H1 (cell line): ENCODE measurements around the gene C1orf74. TPM values are rescaled to one million over a fixed set of nuclear protein-coding genes. Genes with fewer than 3 reads are reported as not detected.

Experiments
- CTCF ChIA-PET: fragments of 300-600 bp; sonication (Branson Sonifier 250); formaldehyde crosslinking; loops from one replicate; lab custom pipeline; 2021; ENCODE audit not compliant: partially characterized antibody; lab: Charles Lee
- POLR2A ChIA-PET: fragments of 300-600 bp; sonication (Branson Sonifier 250); formaldehyde crosslinking; loops from one replicate; lab custom pipeline; 2021; ENCODE audit warnings: inconsistent platforms; ENCODE audit not compliant: partially characterized antibody; lab: Charles Lee
- DNase-seq, 2 experiments: peaks; one replicate each; pipeline versions ENCODE4 v3.0.0 to v3.0.0-alpha.2; 2010 to 2022; ENCODE audit warnings: low spot score in 2 of 2, low read depth in 1 of 2, mixed read lengths in 1 of 2
- FAIRE-seq: peaks from 2 replicates; lab custom pipeline; 2011; peaks lifted over from hg19 to GRCh38; lab: Jason Lieb, UNC
- H2AFZ ChIP-seq: 2 replicates; pipeline ENCODE4 v1.8.1; 2012; ENCODE audit warnings: low read length, inconsistent platforms
- H2AK5ac ChIP-seq: 2 replicates; pipeline ENCODE4 v1.6.1; 2013; ENCODE audit warnings: low read depth, low read length
- H2BK120ac ChIP-seq: replicated peaks from 2 replicates; pipeline ENCODE3; 2013; ENCODE audit warnings: low read depth, low read length, inconsistent platforms
- H2BK12ac ChIP-seq: 2 replicates; pipeline ENCODE4 v1.6.1; 2013; ENCODE audit warnings: low read depth, low read length
- H2BK15ac ChIP-seq: 2 replicates; pipeline ENCODE4 v1.6.1; 2013; ENCODE audit warnings: low read length
- H2BK20ac ChIP-seq: 2 replicates; pipeline ENCODE4 v1.6.1; 2013; ENCODE audit warnings: low read length
- H2BK5ac ChIP-seq: 2 replicates; pipeline ENCODE4 v1.6.1; 2013; ENCODE audit warnings: low read depth, low read length
- H3K14ac ChIP-seq: 2 replicates; pipeline ENCODE4 v1.6.1; 2013; ENCODE audit warnings: inconsistent platforms; ENCODE audit not compliant: insufficient read length
- H3K18ac ChIP-seq: 2 replicates; pipeline ENCODE4 v1.6.1; 2013; ENCODE audit warnings: low read length; ENCODE audit errors: extremely low read depth
- H3K23ac ChIP-seq: 2 replicates; pipeline ENCODE4 v1.6.1; 2013; ENCODE audit warnings: inconsistent platforms; ENCODE audit not compliant: insufficient read length
- H3K23me2 ChIP-seq: 2 replicates; pipeline ENCODE4 v1.6.1; 2013; ENCODE audit warnings: low read depth, low read length
- H3K27ac ChIP-seq: 2 replicates; pipeline ENCODE4 v1.6.1; 2011; ENCODE audit warnings: low read depth, low read length, inconsistent platforms
- H3K27me3 ChIP-seq, 4 experiments: replicated peaks in 1 of 4; 1 replicate in 1 of 4; 2 replicates in 3 of 4; pipeline versions ENCODE4 v1.6.1 to v1.8.1; 2011 to 2013; ENCODE audit warnings: low read length in 3 of 4, mild to moderate bottlenecking in 3 of 4, inconsistent platforms in 2 of 4, mixed read lengths in 2 of 4, moderate library complexity in 1 of 4; ENCODE audit not compliant: control insufficient read depth in 3 of 4, insufficient read depth in 3 of 4; ENCODE audit errors: extremely low read depth in 1 of 4
- H3K36me3 ChIP-seq, 4 experiments: 2 replicates each; pipeline versions ENCODE4 v1.6.1 to v1.8.1; 2011 to 2013; ENCODE audit warnings: mild to moderate bottlenecking in 4 of 4, low read length in 3 of 4, moderate library complexity in 2 of 4, control low read depth in 1 of 4, inconsistent platforms in 1 of 4; ENCODE audit not compliant: insufficient read depth in 4 of 4, control insufficient read depth in 2 of 4
- H3K4ac ChIP-seq: replicated peaks from 2 replicates; pipeline ENCODE3; 2013; ENCODE audit warnings: low read length, low read depth, mixed read lengths, inconsistent platforms; ENCODE audit not compliant: insufficient read length
- H3K4me1 ChIP-seq, 4 experiments: replicated peaks in 1 of 4; 1 replicate in 1 of 4; 2 replicates in 3 of 4; pipeline versions ENCODE4 v1.6.1 to v1.8.1; 2011 to 2013; ENCODE audit warnings: low read length in 3 of 4, inconsistent platforms in 2 of 4, mixed read lengths in 1 of 4; ENCODE audit not compliant: insufficient read depth in 4 of 4, control insufficient read depth in 3 of 4
- H3K4me2 ChIP-seq, 2 experiments: 2 replicates each; pipeline versions ENCODE4 v1.6.1 to v1.8.1; 2011 to 2013; ENCODE audit warnings: low read depth in 2 of 2, low read length in 2 of 2, control low read depth in 1 of 2, inconsistent platforms in 1 of 2, mild to moderate bottlenecking in 1 of 2; ENCODE audit not compliant: insufficient read depth in 1 of 2
- H3K4me3 ChIP-seq, 4 experiments: fragments of 200-600, 300-600 bp in 1 of 4; sonication (generic), shearing (Covaris generic), sonication (Bioruptor Twin) in 1 of 4; 2 replicates each; pipeline versions ENCODE4 v1.5.1 to v1.8.1; 2011 to 2016; ENCODE audit warnings: low read length in 4 of 4, low read depth in 3 of 4, control low read depth in 2 of 4, inconsistent platforms in 2 of 4, mild to moderate bottlenecking in 2 of 4, mixed read lengths in 1 of 4, moderate library complexity in 1 of 4; ENCODE audit not compliant: insufficient read depth in 2 of 4; ENCODE audit errors: extremely low read depth in 1 of 4
- H3K56ac ChIP-seq: replicated peaks from 2 replicates; pipeline ENCODE3; 2013; ENCODE audit warnings: low read depth, mild to moderate bottlenecking, mixed read lengths, low read length, inconsistent platforms; ENCODE audit not compliant: insufficient read length
- H3K79me1 ChIP-seq: 2 replicates; pipeline ENCODE4 v1.6.1; 2013; ENCODE audit warnings: low read depth, low read length, control low read depth
- H3K79me2 ChIP-seq, 2 experiments: 2 replicates each; pipeline versions ENCODE4 v1.6.1 to v1.8.1; 2012 to 2013; ENCODE audit warnings: low read length in 2 of 2, mild to moderate bottlenecking in 2 of 2, inconsistent platforms in 1 of 2; ENCODE audit not compliant: insufficient read depth in 2 of 2, control insufficient read depth in 1 of 2
- H3K9ac ChIP-seq, 4 experiments: replicated peaks in 1 of 4; 1 replicate in 1 of 4; 2 replicates in 3 of 4; pipeline versions ENCODE4 v1.6.1 to v1.8.1; 2011 to 2013; ENCODE audit warnings: low read depth in 3 of 4, low read length in 3 of 4, control low read depth in 2 of 4, mild to moderate bottlenecking in 2 of 4, moderate library complexity in 2 of 4, inconsistent platforms in 1 of 4; ENCODE audit errors: extremely low read depth in 1 of 4
- H3K9me3 ChIP-seq, 2 experiments: 2 replicates each; pipeline versions ENCODE4 v1.6.1 to v1.8.1; 2012 to 2013; ENCODE audit warnings: mild to moderate bottlenecking in 2 of 2, moderate library complexity in 2 of 2, control low read depth in 1 of 2, inconsistent platforms in 1 of 2, low read depth in 1 of 2, low read length in 1 of 2, mixed read lengths in 1 of 2; ENCODE audit not compliant: insufficient read depth in 2 of 2
- H4K20me1 ChIP-seq, 2 experiments: replicated peaks in 1 of 2; 2 replicates each; pipeline versions ENCODE3 to v1.8.1; 2011 to 2013; ENCODE audit warnings: inconsistent platforms in 2 of 2, low read length in 2 of 2, mild to moderate bottlenecking in 1 of 2; ENCODE audit not compliant: insufficient read depth in 2 of 2, control insufficient read depth in 1 of 2
- H4K5ac ChIP-seq: 2 replicates; pipeline ENCODE4 v1.6.1; 2013; ENCODE audit warnings: low read length, low read depth, mixed read lengths, inconsistent platforms; ENCODE audit not compliant: insufficient read length
- H4K8ac ChIP-seq: 2 replicates; pipeline ENCODE4 v1.8.0; 2013; ENCODE audit warnings: mild to moderate bottlenecking, moderate library complexity, low read length, inconsistent platforms; ENCODE audit not compliant: insufficient read depth; ENCODE audit errors: extremely low read depth
- H4K91ac ChIP-seq: replicated peaks from 2 replicates; pipeline ENCODE3; 2013; ENCODE audit warnings: low read length, mixed read lengths, inconsistent platforms; ENCODE audit not compliant: insufficient read length
- E2F6 ChIP-seq: IDR thresholded peaks from 2 replicates; pipeline ENCODE4 v1.6.1; 2012; ENCODE audit warnings: inconsistent platforms
- KDM4A ChIP-seq: IDR thresholded peaks from one replicate; pipeline ENCODE4 v1.7.1; 2012; ENCODE audit warnings: low read depth, mild to moderate bottlenecking, moderate library complexity, low read length, inconsistent platforms; ENCODE audit not compliant: severe bottlenecking
- WGBS, 2 experiments: shearing (Covaris generic) in 1 of 2; methylation state at CpG; one replicate each; pipeline versions ENCODE4 v1.1.6 to v1.1.7; 2013 to 2015; ENCODE audit warnings: low lambda C conversion rate in 2 of 2, mixed read lengths in 2 of 2, inconsistent platforms in 1 of 2, low coverage in 1 of 2, missing lambda C conversion rate in 1 of 2; ENCODE audit not compliant: insufficient replicate concordance in 2 of 2, insufficient coverage in 1 of 2, insufficient read length in 1 of 2; ENCODE audit errors: extremely low coverage in 1 of 2, missing lambda C conversion rate in 1 of 2; 5-methylcytosine and 5-hydroxymethylcytosine counted together
- polyA plus RNA-seq, 7 experiments: library from polyadenylated mRNA; depleted of rRNA in 3 of 7; stranded (reverse) in 5 of 7; unstranded in 2 of 7; fragments of >200 nt in 5 of 7; fragments of 200-250 nt in 2 of 7; gene quantifications; 1 replicate in 5 of 7; 2 replicates in 1 of 7; 4 replicates in 1 of 7; pipeline versions ENCODE4 v1.2.1 to v1.2.3, GENCODE V29; 2011 to 2013; ENCODE audit warnings: missing spikeins in 2 of 7, mixed read lengths in 2 of 7
- total RNA-seq: library from RNA; stranded (reverse); fragmentation: NEBNext Ultra II Directional; extraction: Animal tissue kit (Norgen Biotek cat#: 25700); gene quantifications from 2 replicates; pipeline ENCODE4 v1.2.1, GENCODE V29; 2021

The C1orf74 gene
- total and polyA plus RNA-seq, 2 of the 8 experiments (the other 6 are each of a cell fraction or from before 2014, with no cell fraction given) = 3.1 to 3.9 TPM

GRCh38 chr1:209802117-209802779, 17.9 kb upstream of the C1orf74 start:
- no peaks in the 10 kb centered on the region; the same call in none of the 2 replicates for H3K79me1 ChIP-seq
- DNase-seq = no peak
- H4K91ac ChIP-seq = no peak overlapping the region
- peaks cover 12% of the 10 kb centered on the region; the same call in 1 of the 2 replicates for H3K23me2 ChIP-seq
- no peak overlapping the region for H4K5ac ChIP-seq
- no peak for FAIRE-seq
- H4K8ac ChIP-seq = no peak overlapping the region
- H2BK12ac ChIP-seq = no peak overlapping the region
- no peak overlapping the region for H2BK5ac ChIP-seq
- H3K23ac ChIP-seq = no peak overlapping the region
- H3K14ac ChIP-seq = no peak overlapping the region
- no peak overlapping the region for H3K56ac ChIP-seq
- H3K4me2 ChIP-seq = no peak overlapping the region
- peaks cover 0 to 7% of the 10 kb centered on the region in 2 experiments for H4K20me1 ChIP-seq
- no peak overlapping the region for H3K18ac ChIP-seq
- no peak overlapping the region for H3K9ac ChIP-seq
- no peak overlapping the region for H2AFZ ChIP-seq
- peaks cover 0 to 10% (median 1%) of the 10 kb centered on the region in 4 experiments; a peak in 4 of 7 replicates for H3K4me1 ChIP-seq
- POLR2A ChIA-PET = interaction anchor here (1.3 kb wide), 1 partner anchor 34 kb away, joined by 3 read pairs; no protein-coding TSS in a partner anchor
- no peak overlapping the region for H3K4ac ChIP-seq
- H3K27me3 ChIP-seq = no peaks in the 10 kb centered on the region
- CTCF ChIA-PET = interaction anchor here (1.0 to 3.7 kb wide), 4 partner anchors 16 to 58 kb away, joined by 3 to 25 read pairs (median 5); no protein-coding TSS in a partner anchor
- no peak overlapping the region for H2BK15ac ChIP-seq
- 92% methylated on average over 4 of the region's 4 CpGs; no CpG with 5 or more reads in 1 of the 2 experiments for WGBS, 2 experiments
- H3K9me3 ChIP-seq = no peaks in the 10 kb centered on the region
- H2BK120ac ChIP-seq = no peak overlapping the region
- no peak overlapping the region for H2AK5ac ChIP-seq
- no peak overlapping the region for H3K27ac ChIP-seq
- H2BK20ac ChIP-seq = no peak overlapping the region
- no peaks in the 10 kb centered on the region; a peak in 1 of 8 replicates for H3K36me3 ChIP-seq
- peaks cover 0 to 7% of the 10 kb centered on the region in 2 experiments; a peak in 1 of 4 replicates for H3K79me2 ChIP-seq
- H3K4me3 ChIP-seq = no peak overlapping the region
- TF ChIP-seq KDM4A (no peak), E2F6 (no peak)
